Left ventricle myocardium inferior (tissue), 1 donor: ENCODE data around the gene HAPLN2. TPM values are rescaled to one million over a fixed set of nuclear protein-coding genes. Genes with fewer than 3 reads are reported as not detected.
"Not testable (repeated sequence)": the region's sequence is repeated elsewhere in the genome, so short reads cannot be mapped to it uniquely, and the experiment has no call there.

Source experiments
- DNase-seq: peaks from one replicate; pipeline ENCODE4 v3.0.0-alpha.2; 2020
- H3K27ac ChIP-seq: fragments of 200-600 bp; replicated peaks from 2 replicates; pipeline ENCODE4 v1.8.0; 2021
- H3K27me3 ChIP-seq: fragments of 200-600 bp; 2 replicates; pipeline ENCODE4 v1.8.0; 2021; ENCODE audit warnings: low read depth
- H3K36me3 ChIP-seq: fragments of 200-600 bp; 2 replicates; pipeline ENCODE4 v1.8.0; 2021
- H3K4me1 ChIP-seq: fragments of 200-600 bp; 2 replicates; pipeline ENCODE4 v1.8.0; 2021
- H3K4me3 ChIP-seq: fragments of 200-600 bp; 2 replicates; pipeline ENCODE4 v1.8.0; 2021; ENCODE audit warnings: mild to moderate bottlenecking, moderate library complexity
- H3K9me3 ChIP-seq: fragments of 200-600 bp; replicated peaks from 2 replicates; pipeline ENCODE4 v1.8.0; 2021
- intact Hi-C: fragments of 100-400 bp; cut with micrococcal nuclease; formaldehyde crosslinking; loops from one replicate; pipeline ENCODE4 v1.11.0; 2022
- total RNA-seq: library from RNA; stranded (reverse); fragmentation: NEBNext Ultra II Directional; extraction: Animal tissue kit (Norgen Biotek cat#: 25700); gene quantifications from one replicate; pipeline ENCODE4 v1.2.1, GENCODE V29; 2021
- TF ChIP-seq, protein P1 (sequence below): fragments of 200-600 bp; IDR thresholded peaks from 2 replicates; pipeline ENCODE4 v1.8.0; 2021; ENCODE audit warnings: antibody characterized with exemption, mild to moderate bottlenecking, borderline replicate concordance
- donor health status: DM: no; HTN: yes; CAD: no; lungs with severe emphysema.

The HAPLN2 gene
- total RNA-seq, 1 donor from 2014 or later = 1.2 TPM

DNA sequence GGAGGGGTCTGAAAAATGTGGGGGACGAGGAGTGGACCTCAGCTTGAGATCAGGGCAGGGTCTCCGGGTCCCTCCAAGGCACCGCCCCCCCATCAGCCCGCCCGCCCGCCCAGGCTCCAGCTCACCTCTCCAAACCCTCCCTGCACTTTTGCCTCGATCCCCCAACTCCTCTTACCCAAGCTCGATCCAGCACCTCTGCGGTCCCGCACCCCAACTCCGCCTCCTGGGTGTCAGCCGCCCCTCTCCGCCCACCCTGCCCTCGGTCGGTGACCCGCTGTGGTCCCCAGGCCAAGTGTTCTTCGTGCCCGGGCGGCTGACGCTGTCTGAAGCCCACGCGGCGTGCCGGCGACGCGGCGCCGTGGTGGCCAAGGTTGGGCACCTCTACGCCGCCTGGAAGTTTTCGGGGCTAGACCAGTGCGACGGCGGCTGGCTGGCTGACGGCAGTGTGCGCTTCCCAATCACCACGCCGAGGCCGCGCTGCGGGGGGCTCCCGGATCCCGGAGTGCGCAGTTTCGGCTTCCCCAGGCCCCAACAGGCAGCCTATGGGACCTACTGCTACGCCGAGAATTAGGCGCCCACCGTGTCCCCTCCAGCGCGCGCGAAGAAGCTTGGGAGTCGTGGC, 5.7 kb downstream of the HAPLN2 start:
- H3K36me3 ChIP-seq = no peaks in the 10 kb centered on the region
- H3K27ac ChIP-seq = peak overlapping the region; percentile 79
- peak overlapping the region; percentile 63 for H3K4me3 ChIP-seq
- H3K9me3 ChIP-seq = no peaks in the 10 kb centered on the region
- intact Hi-C loops = no loop called here
- no peak for DNase-seq
- H3K4me1 ChIP-seq = peaks cover 35% of the 10 kb centered on the region
- H3K27me3 ChIP-seq = peaks cover 76% of the 10 kb centered on the region
- TF ChIP-seq, protein P1, sequence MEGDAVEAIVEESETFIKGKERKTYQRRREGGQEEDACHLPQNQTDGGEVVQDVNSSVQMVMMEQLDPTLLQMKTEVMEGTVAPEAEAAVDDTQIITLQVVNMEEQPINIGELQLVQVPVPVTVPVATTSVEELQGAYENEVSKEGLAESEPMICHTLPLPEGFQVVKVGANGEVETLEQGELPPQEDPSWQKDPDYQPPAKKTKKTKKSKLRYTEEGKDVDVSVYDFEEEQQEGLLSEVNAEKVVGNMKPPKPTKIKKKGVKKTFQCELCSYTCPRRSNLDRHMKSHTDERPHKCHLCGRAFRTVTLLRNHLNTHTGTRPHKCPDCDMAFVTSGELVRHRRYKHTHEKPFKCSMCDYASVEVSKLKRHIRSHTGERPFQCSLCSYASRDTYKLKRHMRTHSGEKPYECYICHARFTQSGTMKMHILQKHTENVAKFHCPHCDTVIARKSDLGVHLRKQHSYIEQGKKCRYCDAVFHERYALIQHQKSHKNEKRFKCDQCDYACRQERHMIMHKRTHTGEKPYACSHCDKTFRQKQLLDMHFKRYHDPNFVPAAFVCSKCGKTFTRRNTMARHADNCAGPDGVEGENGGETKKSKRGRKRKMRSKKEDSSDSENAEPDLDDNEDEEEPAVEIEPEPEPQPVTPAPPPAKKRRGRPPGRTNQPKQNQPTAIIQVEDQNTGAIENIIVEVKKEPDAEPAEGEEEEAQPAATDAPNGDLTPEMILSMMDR = no peak

DNA sequence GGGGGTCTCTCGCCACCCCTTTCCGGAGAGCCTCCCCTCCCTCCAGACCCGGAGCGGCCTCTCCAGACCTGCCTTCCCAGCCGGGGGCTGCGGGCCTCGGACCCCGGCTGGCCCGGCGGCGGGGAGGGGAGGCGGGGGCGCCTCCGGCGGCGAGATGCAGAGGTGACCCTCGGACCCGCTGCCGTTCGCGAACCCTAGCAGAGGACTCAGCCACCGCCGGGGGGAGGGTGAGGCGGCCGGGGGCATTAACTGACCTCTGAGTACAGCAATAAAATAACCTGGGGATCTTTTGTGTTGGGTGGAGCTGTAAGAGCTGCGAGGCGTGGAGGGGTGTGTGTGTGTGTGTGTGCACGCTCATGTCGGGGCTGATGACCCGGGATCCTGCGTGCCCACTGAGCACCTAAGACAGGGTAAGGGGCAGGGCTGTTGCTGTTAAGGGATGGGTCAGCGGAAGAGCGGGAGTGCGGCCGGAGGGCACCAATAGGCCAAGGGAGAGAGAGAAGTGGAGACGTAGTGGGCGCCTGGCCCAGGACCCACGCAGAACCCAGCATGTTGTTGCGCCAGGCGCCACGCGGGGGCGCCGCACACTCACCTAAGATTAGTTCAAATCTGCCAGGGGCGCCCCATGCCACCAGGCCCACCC, 6.3 kb downstream of the HAPLN2 start:
- Histone ChIP-seq H3K4me3 (peak overlapping the region; percentile 63), H3K9me3 (no peaks in the 10 kb centered on the region), H3K4me1 (peaks cover 35% of the 10 kb centered on the region), H3K36me3 (no peaks in the 10 kb centered on the region), H3K27me3 (peaks cover 83% of the 10 kb centered on the region), H3K27ac (peak overlapping the region; percentile 79)
- TF ChIP-seq, protein P1 = peak; percentile 83
- intact Hi-C loops = loop anchor here (2.0 kb wide), 1 partner anchor 31 kb away; no protein-coding TSS in a partner anchor
- peak; percentile 52 for DNase-seq

DNA sequence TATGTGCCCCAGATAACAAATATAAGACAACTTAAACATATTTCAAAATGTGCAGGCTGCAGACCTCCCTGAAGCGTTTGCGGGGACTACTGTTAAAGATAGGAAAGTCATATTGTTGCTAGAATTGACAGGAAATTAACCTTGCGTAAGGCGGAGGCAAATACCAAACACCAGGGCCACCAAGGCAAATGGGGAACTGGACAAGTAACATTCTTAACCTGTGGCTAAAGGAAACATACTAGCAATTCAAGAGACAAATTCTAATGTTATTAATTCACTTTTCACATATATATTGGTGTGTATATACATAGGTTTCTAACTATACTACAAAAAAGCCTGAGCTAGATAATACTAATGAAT, 6.8 kb downstream of the HAPLN2 start:
- DNase-seq = no peak
- Histone ChIP-seq H3K27ac (peak overlapping the region; percentile 79), H3K9me3 (no peaks in the 10 kb centered on the region), H3K4me1 (peaks cover 35% of the 10 kb centered on the region), H3K36me3 (no peaks in the 10 kb centered on the region), H3K27me3 (peaks cover 87% of the 10 kb centered on the region), H3K4me3 (peak overlapping the region; percentile 63)
- TF ChIP-seq, protein P1 = no peak
- intact Hi-C loops = loop anchor here (2.0 kb wide), 1 partner anchor 31 kb away; no protein-coding TSS in a partner anchor

DNA sequence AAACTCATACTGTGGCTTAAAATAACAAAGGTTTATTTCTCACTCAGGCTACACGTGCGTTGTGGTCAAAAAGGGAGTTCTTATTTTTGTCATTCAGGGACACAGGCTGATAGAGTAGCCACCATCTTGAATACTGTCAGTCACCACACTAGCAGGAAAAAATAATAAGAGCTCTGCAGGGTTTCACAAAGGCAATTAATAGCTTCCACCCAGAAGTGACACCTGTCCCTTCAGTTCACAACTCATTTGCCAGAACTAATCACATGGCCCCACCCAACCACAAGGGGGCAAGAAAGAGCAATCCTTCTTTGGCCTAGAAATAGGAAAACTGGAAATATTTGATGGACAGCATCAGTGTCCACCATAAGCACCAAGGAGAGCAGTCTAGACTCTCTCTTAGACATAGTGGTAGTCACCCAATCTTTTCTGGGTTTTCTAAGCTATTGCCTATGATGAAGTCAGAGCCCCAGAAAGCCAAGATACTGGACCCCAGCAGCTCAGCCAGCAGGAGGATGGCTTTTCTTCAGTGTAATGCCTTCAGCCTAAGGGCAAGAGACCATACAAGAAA, 8.2 kb downstream of the HAPLN2 start:
- peaks cover 93% of the 10 kb centered on the region for H3K27me3 ChIP-seq
- no peak overlapping the region for H3K4me3 ChIP-seq
- TF ChIP-seq, protein P1 = peak; percentile 70
- intact Hi-C loops = loop anchor here (2.0 kb wide), 1 partner anchor 29 kb away; no protein-coding TSS in a partner anchor
- no peak for DNase-seq
- peaks cover 35% of the 10 kb centered on the region for H3K4me1 ChIP-seq
- H3K36me3 ChIP-seq = no peaks in the 10 kb centered on the region
- no peak overlapping the region for H3K27ac ChIP-seq
- no peaks in the 10 kb centered on the region for H3K9me3 ChIP-seq

DNA sequence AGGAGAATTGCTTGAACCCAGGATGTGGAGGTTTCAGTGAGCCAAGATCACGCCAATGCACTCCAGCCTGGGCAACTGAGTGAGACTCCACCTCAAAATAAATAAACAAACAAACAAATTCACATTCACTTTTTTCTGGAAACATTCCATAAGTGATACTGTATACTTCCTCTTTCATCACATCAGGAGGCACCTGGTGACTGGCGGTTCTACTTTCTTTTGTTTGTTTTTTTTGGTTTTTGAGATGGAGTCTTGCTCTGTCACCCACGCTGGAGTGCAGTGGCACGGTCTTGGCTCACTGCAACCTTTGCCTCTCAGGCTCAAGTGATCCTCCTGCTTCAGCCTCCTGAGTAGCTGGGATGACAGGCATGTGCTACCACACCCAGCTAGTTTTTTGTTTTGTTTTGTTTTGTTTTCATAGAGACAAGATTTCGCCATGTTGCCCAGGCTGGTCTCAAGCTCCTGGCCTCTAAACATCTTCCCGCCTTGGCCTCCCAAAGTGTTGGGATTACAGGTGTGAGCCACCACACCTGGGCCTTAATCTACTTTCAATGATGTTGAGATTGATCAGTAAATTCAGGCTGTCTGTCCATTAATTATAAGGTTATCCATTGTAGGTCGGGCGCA, 10.7 kb downstream of the HAPLN2 start:
- peaks cover 98% of the 10 kb centered on the region for H3K27me3 ChIP-seq
- intact Hi-C loops = no loop called here
- TF ChIP-seq, protein P1 = no peak

DNA sequence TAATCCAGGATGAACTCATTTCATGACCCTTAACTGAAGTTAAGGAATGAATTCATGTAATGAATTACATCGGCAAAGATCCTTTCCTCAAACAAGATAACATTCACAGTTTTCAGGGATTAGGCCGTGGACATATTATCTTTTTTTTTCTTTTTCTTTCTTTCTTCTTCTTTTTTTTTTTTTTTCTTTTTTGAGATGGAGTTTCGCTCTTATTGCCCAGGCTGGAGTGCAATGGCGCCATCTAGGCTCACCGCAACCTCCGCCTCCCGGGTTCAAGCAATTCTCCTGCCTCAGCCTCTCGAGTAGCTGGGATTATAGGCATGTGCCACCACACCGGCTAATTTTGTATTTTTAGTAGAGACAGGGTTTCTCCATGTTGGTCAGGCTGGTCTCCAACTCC, 11.9 kb downstream of the HAPLN2 start:
- H3K4me3 ChIP-seq, DNase-seq, H3K36me3 ChIP-seq, H3K27ac ChIP-seq, intact Hi-C loops, H3K9me3 ChIP-seq, H3K4me1 ChIP-seq: not testable (repeated sequence)
- peaks cover 94% of the 10 kb centered on the region for H3K27me3 ChIP-seq

More for the DNA sequence above, 10.7 kb downstream of the HAPLN2 start:
- Histone ChIP-seq H3K27ac (no peak overlapping the region), H3K4me1 (peaks cover 18% of the 10 kb centered on the region), H3K4me3 (no peak overlapping the region), H3K9me3 (no peaks in the 10 kb centered on the region), H3K36me3 (no peaks in the 10 kb centered on the region)
- no peak for DNase-seq
